Limb (tissue), 2 donors: ENCODE measurements around the gene DEFB125.

ENCODE experiments used
- DNase-seq, 2 donors: peaks; one replicate each; pipeline ENCODE4 v3.0.0-alpha.2; 2016; ENCODE audit errors: extremely low spot score in 2 of 2

DEFB125 gene

GRCh38 chr20:145877-146276 lies 58.4 kb downstream of the DEFB125 start:
- no peak for DNase-seq
